ENCODE results near the gene CASZ1.

- TF ChIP-seq POLR2AphosphoS5 (IDR thresholded peaks at IDR 0.05) (no peak), CTCF (IDR thresholded peaks at IDR 0.05) (no peak)
Measured at GRCh38 chr1:10754568-10755329, 41.7 kb downstream of the CASZ1 start.
